Peyer's patch (tissue), 4 donors: ENCODE data around the gene DIPK1B.

Experiments
- CTCF ChIP-seq, 6 experiments: fragments of 450-650 bp in 4 of 6; fragments of 200-600 bp in 2 of 6; sonication (generic) in 1 of 6; IDR thresholded peaks; one replicate each; pipeline ENCODE4 v1.5.1; 2017 to 2019; ENCODE audit warnings: antibody characterized with exemption in 6 of 6, mild to moderate bottlenecking in 3 of 6, moderate library complexity in 1 of 6
- POLR2A ChIP-seq, 2 donors: fragments of 450-650 bp; IDR thresholded peaks; one replicate each; pipeline ENCODE4 v1.5.1; 2017; ENCODE audit warnings: antibody characterized with exemption in 2 of 2, mild to moderate bottlenecking in 2 of 2, moderate library complexity in 2 of 2

GRCh38 chr9:136671254-136671614 is 41.1 kb upstream of the DIPK1B start:
- TF ChIP-seq CTCF (IDR thresholded peaks at IDR 0.05), result no peak
- no peak for TF ChIP-seq POLR2A (IDR thresholded peaks at IDR 0.05)
